Left renal pelvis (tissue), 4 donors: ENCODE results near the gene CAB39L. TPM values are rescaled to one million over a fixed set of nuclear protein-coding genes. Genes with fewer than 3 reads are reported as not detected.

Source experiments
- DNase-seq, 4 donors: peaks; one replicate each; pipeline ENCODE4 v3.0.0-alpha.2; 2013; ENCODE audit warnings: low read depth in 4 of 4, low spot score in 3 of 4
- polyA plus RNA-seq, 4 donors: library from polyadenylated mRNA; unstranded; fragments of 120-200 nt; gene quantifications; one replicate each; pipeline ENCODE4 v1.2.1, GENCODE V29; 2013; ENCODE audit not compliant: insufficient read length in 4 of 4

Gene CAB39L
- 10 to 100 TPM in 3 of 4 donors, 1 to 10 TPM in 1; 6.1 to 23.2 (median 20.5) TPM for polyA plus RNA-seq

GRCh38 chr13:49443704-49444523, at the start of gene CAB39L, which contains the start of gene SETDB2:
Gene CAB39L (minus strand): TSS chr13:49444064. CDS start chr13:49382910, 61,154 bp downstream.
Gene SETDB2 (plus strand): TSS chr13:49444274. CDS start chr13:49451894, 7,620 bp downstream.
- peak; percentile 95 to 97 (median 97) for DNase-seq

- DNase-seq: no peak
Measured at GRCh38 chr13:49488563-49488962, 44.7 kb upstream of the CAB39L start.

GRCh38 chr13:49481788-49482187, 37.9 kb upstream of the CAB39L start:
- DNase-seq: no peak

GRCh38 chr13:49476529-49476928, 32.7 kb upstream of the CAB39L start:
- no peak for DNase-seq

- no peak for DNase-seq
Measured at GRCh38 chr13:49472186-49472585, 28.3 kb upstream of the CAB39L start.

- peak; percentile 14 to 43 (median 29) for DNase-seq
Measured at GRCh38 chr13:49466292-49466838, 22.5 kb upstream of the CAB39L start.

- no peak for DNase-seq
Measured at GRCh38 chr13:49464621-49465325, 20.9 kb upstream of the CAB39L start.

GRCh38 chr13:49464085-49464484, 20.2 kb upstream of the CAB39L start:
- DNase-seq: no peak

GRCh38 chr13:49459580-49459979, 15.7 kb upstream of the CAB39L start:
- no peak for DNase-seq

GRCh38 chr13:49457221-49457620, 13.4 kb upstream of the CAB39L start:
- DNase-seq: no peak

GRCh38 chr13:49456156-49456555, 12.3 kb upstream of the CAB39L start:
- no peak for DNase-seq

- DNase-seq: no peak
Measured at GRCh38 chr13:49455007-49455398, 11.1 kb upstream of the CAB39L start.

GRCh38 chr13:49454388-49455006, 10.6 kb upstream of the CAB39L start:
- no peak for DNase-seq

- DNase-seq: no peak
Measured at GRCh38 chr13:49453465-49453864, 9.6 kb upstream of the CAB39L start.

- DNase-seq: no peak
Measured at GRCh38 chr13:49452725-49453457, 9.0 kb upstream of the CAB39L start.

- no peak for DNase-seq
Measured at GRCh38 chr13:49450105-49450819, 6.4 kb upstream of the CAB39L start.

- DNase-seq: no peak
Measured at GRCh38 chr13:49448753-49449152, 4.9 kb upstream of the CAB39L start.

GRCh38 chr13:49446473-49446872, 2.6 kb upstream of the CAB39L start:
- DNase-seq: no peak

GRCh38 chr13:49444524-49445395, 896 bp upstream of the CAB39L start:
- peak in 2 of 4 donors; percentile 41 to 51 for DNase-seq
